Germinal center (tissue), 1 donor: ENCODE measurements around the gene ASB1.
"Not testable (repeated sequence)": the region's sequence is repeated elsewhere in the genome, so short reads cannot be mapped to it uniquely, and the experiment has no call there.

Experiments used
- DNase-seq: peaks from one replicate; pipeline ENCODE4 v3.0.0; 2012; ENCODE audit warnings: mixed read lengths, low spot score

Gene ASB1

DNA sequence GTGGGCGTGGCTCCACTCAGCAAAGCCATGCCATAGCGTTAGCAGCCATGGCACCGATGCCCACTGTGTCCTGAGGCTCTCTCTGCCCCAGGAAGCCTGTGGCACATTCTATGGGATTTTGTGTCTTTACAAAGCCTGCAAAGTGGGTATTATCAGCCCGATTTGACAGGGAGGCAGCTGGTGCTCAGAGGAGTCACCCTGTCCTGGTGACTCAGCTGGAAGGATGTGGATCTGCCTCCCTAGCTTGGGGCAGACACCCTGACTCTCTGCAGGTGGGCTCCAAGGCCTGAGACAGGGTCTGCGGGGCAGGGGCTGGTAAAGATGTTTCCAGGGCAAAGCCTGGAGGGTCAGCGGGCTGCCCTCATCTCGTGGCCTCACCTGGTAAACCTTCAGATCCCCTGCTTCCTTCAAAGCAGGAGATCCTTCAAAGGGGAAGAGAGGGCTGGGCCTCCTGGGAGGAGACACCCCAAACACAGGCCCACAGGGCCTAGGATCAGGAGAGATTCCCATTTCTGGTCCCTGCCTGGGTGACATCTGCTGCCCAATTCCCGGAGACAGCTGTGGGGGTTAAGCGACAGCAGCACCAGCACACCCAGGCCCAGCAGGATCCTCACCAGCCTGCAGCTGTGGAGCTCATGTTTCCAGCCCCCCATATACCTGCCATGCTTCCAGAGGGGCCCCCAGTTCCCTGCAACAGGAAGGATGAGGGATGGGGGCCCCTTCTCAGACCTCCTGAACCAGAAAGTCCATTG lies 3.0 kb upstream of the ASB1 start:
- DNase-seq: no peak

DNA sequence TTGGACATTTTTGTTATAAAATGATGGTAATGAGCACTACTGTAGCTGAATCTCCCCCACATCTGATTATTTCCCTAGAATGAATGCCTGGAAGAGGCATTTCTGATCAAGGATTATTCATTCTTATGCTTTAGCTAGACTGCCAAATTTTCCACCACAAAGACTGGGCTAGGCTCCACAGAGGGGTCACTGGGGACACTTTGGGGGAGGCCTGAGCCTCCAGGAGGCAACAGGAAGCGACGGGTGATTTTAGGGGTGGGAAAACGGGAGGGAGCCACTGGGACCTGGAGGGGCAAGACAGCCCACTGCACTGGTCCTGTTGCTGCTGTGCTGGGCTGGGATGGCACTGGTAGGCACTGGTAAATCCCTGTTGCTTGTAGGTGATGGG lies 2.4 kb upstream of the ASB1 start:
- no peak for DNase-seq

DNA sequence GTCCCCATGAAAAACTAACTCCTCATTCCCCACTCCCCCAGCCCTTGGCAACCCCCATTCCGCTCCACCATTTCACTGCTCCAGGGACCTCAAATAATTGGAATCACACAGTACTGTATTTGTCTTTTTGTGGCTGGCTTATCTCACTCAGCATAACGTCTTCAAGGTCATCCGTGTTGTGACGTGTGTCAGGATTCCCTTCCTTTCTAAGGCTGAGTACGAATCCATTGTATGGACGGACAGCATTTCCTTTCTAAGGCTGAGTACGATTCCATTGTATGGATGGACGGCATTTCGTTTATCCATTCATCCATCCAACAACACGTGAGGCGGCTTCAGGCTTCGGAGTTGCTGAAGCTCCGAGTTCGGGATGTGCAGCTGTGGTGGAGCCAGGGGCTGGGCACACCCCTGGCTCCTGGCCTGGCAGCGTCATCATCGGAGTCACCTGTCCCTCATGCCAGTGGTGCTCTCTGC lies 1.2 kb upstream of the ASB1 start:
- no peak for DNase-seq

DNA sequence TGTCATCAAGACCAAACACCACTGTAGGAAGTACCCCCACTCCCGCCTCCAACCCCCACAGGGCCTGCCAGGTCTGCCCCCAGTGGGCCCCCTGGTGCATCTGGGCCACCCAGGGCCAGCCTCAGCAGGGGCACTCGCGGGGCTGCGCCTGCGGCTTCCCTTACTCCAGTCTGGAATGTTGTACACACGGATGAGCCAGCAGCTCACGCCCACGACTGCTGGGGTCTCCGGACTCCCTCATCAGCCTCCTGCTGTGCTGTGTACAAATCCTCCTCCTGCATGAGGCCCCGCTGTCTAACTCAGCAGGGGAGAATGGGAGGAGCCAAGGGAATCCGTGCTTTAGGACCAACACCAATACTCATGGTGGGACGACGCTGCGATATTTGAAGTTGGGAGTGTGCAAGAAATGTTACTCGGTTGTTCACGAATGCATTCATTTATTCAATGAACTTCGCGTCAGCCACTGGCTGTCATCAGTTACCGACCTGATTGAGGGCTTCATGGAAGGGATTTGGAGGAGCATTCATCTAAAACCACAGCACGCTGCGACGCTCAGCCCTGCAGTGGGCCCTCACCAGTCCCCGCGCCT lies 654 bp upstream of the ASB1 start:
- no peak for DNase-seq

DNA sequence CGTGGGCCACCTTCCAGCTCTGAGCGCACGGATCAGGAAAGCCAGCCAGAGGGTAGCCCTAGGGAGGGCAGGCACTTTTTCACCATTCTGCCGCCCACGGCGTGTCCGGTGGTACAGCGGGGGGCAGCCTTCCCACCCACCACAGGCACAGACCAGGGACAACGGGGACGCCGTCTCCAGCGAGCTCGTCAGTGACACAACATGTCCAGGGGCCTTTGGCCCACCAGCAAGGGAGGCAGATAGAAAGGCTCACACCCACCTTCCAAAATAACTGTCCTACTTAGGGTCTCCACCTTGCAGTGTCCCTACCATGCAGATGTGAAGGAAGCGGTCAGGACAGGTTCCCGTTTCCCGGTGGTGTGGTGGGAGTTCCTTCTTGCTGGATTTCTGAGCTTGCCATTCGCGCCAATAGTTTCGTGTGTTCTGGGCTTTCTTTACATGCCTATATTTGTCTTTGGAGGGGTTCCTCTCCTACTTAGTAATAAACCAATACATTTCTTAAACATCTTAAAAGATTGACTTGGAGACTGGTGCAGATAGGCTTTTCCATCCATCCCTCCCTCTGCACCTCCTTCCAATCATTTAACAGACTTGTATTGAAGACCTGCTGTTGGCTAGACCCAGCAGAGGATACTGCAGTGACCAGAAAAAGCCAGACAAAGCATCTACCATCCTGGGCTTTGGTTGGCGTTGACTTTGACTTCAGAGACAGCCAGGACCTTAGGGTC lies 872 bp downstream of the ASB1 start:
- DNase-seq: no peak

DNA sequence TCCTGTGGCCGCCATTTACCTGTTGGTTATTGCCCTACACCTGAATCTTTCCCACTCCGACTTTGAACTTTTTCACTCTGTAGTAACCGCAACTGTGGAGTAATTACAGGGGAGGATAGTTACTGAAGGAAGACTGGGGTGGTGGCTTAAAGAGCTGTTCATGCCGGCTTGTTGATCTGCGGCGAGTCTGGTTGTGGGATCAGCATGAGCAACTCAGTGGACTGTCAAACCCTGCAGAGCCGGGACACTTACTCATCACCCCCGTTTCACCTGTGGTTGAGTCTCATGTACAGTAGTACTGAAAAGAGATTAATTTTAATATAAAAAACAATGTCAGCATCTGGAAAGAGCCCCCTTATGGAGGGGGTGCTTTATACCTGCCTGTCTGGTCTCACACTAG lies 2.1 kb downstream of the ASB1 start:
- DNase-seq: no peak

DNA sequence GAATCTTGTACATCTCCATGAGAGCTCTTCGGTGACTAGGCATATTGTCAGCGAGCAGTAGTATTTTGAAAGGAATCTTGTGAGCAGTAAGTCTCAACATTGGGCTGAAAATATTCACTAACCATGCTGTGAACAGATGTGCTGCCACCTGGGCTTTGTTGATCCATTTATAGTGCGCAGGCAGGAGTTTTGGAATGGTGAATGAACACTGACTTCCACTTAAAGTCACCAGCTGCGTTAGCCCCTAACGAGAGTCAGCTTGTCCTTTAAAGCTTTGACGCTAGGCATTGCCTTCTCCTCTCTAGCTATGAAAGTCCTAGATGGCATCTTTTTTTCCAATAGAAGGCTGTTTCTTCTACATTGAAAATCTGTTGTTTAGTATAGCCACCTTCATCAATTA lies 4.1 kb downstream of the ASB1 start:
- no peak for DNase-seq

DNA sequence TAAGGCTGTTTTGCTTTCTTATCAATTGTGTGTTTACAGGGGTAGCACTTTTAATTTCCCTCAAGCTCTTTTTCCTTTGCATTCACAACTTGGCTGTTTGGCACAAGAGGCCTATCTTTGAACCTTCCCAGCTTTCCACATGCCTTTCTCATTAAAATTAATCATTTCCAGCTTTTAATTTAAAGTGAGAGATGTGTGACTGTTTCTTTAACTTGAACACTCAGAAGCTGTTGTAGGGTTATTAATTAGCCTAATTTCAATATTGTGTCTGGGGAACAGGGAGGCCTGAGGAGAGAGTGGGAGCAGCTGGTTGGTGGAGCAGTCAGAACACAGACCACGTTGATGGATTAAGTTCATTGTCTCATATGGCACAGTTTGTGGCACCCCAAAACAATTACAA lies 4.7 kb downstream of the ASB1 start:
- DNase-seq: no peak

DNA sequence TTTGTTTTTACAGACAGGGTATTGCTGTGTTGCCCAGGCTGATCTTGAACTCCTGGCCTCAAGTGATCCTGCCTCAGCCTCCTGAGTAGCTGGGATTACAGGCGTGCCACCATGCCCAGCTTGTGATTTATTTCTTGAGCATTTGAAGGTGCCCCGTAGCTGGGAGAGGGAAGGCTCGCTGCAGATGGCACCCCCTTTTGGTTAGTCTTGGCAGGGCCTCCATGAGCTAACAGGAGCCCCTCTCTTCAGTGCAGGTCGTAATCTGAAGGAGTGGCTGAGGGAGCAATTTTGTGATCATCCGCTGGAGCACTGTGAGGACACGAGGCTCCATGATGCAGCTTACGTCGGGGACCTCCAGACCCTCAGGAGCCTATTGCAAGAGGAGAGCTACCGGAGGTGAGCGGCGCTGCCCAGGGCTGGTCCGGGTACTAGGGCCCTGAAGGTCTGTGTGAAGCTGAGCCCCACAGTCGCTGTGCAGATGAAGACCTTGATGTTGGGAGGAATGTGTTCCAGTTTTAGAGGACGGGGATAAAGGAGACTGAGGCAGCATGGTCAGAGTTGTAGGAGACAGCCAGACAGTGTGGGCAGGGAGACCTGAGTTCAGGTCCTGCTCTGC lies 6.7 kb downstream of the ASB1 start:
- no peak for DNase-seq

DNA sequence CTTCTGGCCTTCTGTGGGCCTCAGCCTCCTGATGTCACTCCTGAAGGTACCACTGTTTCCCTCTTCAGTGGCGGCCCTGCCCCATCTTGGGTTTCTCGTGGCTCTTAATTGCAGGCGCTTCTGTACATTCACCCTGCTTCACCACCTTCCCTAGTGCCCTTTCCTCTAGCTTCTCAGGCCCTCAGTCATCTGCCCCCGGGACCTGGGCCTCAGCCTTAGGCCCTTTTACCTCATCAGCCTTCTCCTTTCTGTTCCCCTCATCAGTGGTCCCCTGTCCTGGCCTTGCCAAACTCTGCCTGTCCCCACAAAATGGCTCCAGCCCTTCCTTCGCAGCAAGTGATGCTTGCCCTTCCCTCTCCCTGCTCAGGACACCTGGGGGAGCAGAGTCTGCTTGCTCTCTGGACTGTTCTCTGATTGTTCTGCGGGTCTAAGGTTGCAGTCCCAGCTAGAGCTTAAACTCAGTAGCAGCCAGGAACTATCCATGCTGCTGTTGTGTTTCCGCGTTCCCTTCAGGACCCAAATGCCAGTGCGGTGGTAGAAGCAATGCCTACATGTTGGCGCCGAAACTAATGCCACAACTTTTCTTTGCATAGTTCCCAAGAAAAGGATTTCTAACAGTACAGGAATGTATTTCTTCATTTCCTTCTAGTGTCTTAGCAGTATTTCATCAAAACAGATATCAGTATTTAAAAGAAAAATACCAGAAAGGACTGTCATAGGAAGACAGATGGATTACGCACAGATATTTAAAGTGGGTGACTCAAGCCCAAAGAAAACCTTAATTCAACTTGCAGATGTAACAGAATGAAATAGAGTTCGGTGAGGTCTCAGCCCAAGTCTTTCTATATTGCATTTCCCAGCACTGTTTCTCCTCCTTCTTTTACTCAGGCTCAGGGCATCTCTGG lies 7.5 kb downstream of the ASB1 start:
- no peak for DNase-seq

DNA sequence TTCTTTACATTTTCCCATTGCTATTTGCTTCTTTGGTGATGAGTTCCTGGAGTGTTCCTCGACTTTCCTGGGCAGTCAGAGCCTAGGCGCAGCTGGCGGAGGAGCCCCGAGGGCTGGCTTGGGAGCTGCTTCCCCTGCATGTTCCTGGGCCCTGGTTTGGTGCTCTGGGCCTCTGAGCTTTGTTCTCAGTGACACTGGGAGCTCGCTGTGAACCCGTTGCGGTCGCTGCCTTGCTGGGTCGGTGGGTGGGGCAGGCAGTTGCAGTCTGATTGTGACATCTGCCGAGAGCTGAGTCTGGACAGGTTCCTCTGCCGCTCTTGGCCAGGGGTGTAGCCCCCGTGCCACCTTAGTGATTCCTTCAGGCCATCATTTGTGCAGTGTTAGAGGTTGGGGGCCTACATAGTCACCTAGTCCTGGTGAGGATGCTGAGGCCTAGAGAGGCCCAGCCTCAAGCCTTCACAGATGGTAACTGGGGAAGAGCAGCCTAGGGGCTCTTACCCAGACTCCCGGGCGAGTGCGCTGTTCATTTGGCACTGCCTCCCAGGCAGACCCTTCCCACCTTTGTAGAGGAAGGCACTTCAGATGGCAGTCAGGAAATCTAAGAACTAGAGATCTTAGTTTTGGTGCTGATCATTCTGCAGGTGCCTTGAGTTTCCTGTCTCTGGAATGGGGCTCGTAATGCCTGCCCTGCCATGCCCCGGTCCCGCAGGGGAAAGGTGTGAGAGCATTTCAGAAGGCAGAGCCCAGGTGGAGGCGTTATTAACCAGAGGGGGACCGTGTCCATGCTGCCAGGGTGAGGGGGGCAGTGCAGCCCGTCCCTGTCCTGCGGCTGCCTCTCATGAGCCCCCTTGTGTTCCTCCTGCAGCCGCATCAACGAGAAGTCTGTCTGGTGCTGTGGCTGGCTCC lies 8.4 kb downstream of the ASB1 start:
- DNase-seq: no peak

DNA sequence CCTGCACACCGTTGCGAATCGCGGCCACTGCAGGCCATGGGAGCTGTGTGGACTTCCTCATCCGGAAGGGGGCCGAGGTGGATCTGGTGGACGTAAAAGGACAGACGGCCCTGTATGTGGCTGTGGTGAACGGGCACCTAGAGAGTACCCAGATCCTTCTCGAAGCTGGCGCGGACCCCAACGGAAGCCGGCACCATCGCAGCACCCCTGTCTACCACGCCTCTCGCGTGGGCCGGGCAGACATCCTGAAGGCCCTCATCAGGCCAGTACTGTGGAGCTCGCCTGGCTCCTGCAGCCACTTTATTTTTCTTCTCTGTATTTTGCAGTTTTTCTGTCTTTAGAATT lies 9.0 kb downstream of the ASB1 start:
- DNase-seq: no peak

DNA sequence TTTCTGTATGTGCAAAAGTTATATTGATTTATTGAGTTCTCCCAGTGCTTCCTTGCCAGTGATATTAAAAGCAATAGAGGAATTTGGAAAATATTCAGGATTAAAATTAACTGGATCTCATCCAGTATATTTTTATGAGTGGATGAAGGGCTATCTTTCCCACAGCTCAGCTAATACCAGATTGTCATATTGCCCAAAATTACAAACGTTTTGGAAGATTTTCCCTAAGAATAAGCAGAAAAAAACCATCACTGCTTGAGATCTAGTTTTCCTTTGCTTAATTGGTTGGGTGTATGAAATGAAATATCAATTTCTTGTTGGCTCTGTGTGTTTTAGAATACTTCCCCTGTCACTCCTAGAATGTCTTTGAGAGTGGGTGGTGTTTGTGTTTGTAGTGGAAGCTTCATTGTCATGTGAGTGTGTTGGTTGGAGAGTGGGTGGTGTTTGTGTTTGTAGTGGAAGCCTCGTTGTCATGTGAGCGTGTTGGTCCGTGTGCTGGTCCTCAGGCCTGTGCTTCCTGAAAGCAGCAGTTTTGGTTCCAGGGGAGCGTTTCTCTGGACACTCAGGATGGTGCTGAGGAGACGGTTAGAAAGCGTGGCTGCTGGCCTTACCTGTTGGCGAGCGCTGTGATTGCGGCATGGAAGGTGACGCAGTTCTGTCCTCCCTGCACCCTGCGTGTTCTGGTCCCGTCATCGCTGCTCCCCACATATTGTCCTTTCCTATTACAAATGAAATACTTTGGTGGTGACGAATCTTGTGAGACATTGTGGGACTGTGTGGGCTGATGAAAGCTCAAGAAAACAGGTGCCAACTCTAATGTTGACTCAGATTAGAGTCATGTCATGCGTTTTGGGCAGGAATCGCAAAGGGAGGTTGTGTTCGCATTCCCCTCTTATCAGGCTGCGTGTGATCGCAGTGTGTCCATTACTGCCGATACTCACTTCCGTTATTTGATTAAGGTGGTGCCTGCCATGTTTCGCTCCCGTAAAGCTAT lies 12.4 kb downstream of the ASB1 start:
- no peak for DNase-seq

DNA sequence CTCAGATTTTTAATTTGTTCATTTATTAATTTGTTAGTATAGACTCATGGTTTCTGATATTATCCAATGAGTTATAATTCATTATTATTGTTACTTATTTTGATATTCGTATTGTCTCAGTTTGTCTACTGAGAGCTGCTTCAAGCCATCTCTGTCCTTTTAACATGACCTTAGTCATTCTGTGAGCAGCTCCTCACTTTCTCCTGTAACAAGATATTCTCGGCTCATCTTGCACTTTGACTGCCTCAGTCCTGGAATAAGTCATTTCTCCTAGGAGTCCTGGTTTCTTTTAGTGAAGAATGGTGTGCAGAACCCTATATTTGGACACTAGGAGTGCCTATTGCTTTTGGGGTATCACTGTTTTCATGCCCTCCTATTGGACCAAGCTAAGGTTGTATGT lies 13.2 kb downstream of the ASB1 start:
- DNase-seq: no peak

DNA sequence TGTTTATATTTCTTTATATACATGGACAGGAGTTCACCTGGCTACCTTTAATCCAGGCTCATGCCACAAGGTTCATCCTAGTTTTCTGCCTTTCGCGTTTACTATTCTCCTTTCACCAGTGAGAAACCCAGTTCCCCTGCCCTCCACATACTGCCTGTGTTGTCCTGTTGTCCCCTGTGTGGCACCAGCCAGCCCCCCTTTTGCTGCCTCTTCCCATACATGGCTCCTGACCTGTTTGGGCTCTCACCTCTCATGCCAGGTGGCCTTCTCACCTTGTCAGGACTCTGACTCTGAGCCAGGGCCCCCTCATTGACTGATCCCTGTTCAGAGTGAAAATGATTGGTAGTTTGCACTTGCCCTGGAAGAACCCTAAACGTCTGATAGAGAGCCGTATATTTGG lies 13.6 kb downstream of the ASB1 start:
- DNase-seq: no peak

DNA sequence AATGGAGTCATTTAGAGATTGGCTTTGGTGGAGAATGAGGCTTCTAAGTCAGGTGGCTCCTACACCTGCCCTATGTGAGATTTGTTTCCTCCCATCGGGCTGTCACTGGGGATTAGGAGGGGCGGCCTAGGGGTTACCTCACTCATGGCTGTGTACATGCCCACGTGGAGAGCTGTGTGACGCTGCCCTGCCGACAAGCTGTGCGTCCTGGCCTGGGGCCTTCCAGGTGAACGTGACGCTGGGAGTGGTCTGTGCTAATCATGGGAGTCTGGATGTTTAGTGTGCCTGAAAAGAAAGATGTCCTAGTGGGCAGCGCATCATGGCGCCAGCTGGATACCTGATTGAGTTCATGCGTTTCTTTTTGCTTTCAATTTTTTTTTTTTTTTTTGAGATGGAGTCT lies 14.0 kb downstream of the ASB1 start:
- DNase-seq: no peak

DNA sequence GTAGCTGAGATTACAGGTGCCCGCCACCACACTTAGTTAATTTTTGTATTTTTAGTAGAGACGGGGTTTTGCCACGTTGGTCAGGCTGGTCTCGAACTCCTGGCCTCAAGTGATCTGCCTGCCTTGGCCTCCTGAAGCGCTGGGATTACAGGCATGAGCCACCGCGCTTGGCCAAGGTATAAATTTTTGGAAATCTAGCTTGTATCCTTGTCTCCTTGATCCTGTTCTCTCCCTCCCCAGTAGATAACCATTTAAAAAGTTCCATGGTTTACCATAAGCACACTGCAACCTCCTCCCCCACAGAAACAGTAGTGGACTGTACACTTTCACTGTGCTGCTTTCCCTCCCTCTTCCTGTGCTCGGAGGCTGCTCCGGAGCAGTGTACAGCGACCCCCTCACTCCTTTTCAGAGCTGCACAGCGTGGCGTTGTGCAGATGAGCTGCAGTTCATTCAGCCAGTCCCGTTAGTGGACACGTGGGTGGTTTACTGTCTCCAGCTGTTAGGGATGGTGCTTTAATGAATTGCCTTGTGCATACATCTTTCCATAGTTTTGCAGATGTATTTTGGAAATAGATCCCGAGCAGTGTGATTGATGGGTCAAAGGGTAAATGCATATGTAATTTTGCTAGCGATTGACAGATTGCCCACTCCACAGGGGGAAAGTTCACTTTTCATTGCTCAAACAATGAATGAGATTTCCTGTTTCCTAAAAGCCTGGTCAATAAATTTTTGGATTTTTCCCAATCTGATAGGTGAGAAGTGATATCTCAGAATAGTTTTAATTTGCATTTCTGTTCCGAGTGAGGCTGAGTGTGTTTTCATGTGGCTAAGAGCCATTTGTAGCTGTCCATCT lies 14.8 kb downstream of the ASB1 start:
- no peak for DNase-seq

DNA sequence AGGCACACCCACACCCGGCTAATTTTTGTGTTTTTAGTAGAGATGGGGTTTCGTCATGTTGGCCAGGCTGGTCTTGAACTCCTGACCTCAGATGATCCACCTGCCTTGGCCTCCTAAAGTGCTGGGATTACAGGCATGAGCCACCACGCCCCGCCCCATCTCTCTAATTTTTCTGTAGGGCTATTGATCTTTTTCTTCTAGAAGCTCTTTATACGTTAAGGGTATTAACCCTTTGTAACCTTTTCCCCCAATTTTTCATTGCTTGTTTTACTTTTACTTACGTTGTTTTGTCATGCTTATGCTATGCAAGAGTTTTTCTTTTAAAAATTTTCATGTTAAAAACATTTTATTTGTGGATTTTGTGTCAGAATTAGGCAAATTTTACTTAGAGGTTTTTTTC lies 15.5 kb downstream of the ASB1 start:
- DNase-seq: not testable (repeated sequence)

DNA sequence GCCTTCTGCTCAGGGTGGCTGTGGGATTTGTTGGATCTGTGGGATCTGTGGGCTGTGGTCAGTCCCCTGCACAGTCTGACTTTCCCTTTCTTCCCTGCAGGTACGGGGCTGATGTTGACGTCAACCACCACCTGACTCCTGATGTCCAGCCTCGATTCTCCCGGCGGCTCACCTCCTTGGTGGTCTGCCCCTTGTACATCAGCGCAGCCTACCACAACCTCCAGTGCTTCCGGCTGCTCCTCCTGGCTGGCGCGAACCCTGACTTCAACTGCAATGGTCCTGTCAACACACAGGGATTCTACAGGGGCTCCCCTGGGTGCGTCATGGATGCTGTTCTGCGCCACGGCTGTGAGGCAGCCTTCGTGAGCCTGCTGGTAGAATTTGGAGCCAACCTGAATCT lies 17.5 kb downstream of the ASB1 start:
- no peak for DNase-seq
